Caco-2 (cell line): ENCODE data around the gene KRT80. TPM values are rescaled to one million over a fixed set of nuclear protein-coding genes. Genes with fewer than 3 reads are reported as not detected.

ENCODE experiments used
- BruUV-seq: library from RNA; stranded (reverse); fragments of 400-500 nt; replicated peaks from 2 replicates; lab custom pipeline; 2021; lab: Mats Ljungman, UMichigan
- CTCF ChIA-PET: fragments of 300-600 bp; sonication (Branson Sonifier 250); formaldehyde crosslinking; loops from one replicate; lab custom pipeline; 2022; ENCODE audit warnings: antibody characterized with exemption; lab: Charles Lee
- POLR2A ChIA-PET: fragments of 300-600 bp; sonication (Branson Sonifier 250); formaldehyde crosslinking; loops from one replicate; lab custom pipeline; 2022; ENCODE audit warnings: antibody characterized with exemption; lab: Charles Lee
- DNase-seq, 2 experiments: peaks; one replicate each; pipeline versions ENCODE4 v3.0.0 to v3.0.0-alpha.2; 2020 to 2022
- H3K27me3 ChIP-seq: replicated peaks from 2 replicates; pipeline ENCODE4 v1.6.0; 2011; ENCODE audit warnings: low read length; ENCODE audit not compliant: control insufficient read depth, insufficient read depth
- H3K36me3 ChIP-seq: 2 replicates; pipeline ENCODE4 v1.5.1; 2011; ENCODE audit warnings: low read length; ENCODE audit not compliant: control insufficient read depth, insufficient read depth
- H3K4me1 ChIP-seq: fragments of 250-450 bp; sonication (Bioruptor Pico); 2 replicates; pipeline ENCODE4 v1.5.1; 2020; ENCODE audit warnings: mild to moderate bottlenecking
- H3K4me3 ChIP-seq: 2 replicates; pipeline ENCODE4 v1.5.1; 2011; ENCODE audit warnings: low read depth, mild to moderate bottlenecking, control low read depth, low read length
- H3K9me3 ChIP-seq: fragments of 250-450 bp; sonication (Bioruptor Pico); 2 replicates; pipeline ENCODE4 v1.5.1; 2020; ENCODE audit warnings: mild to moderate bottlenecking, moderate library complexity
- H3K27ac Mint-ChIP-seq: one replicate; pipeline ENCODE4 v1.8.0; 2022; ENCODE audit warnings: mixed read lengths; ENCODE audit not compliant: unreplicated experiment
- H3K27me3 Mint-ChIP-seq: one replicate; pipeline ENCODE4 v1.8.0; 2022; ENCODE audit warnings: mixed read lengths; ENCODE audit not compliant: insufficient read depth, unreplicated experiment
- H3K36me3 Mint-ChIP-seq: one replicate; pipeline ENCODE4 v1.8.0; 2022; ENCODE audit warnings: mild to moderate bottlenecking, mixed read lengths; ENCODE audit not compliant: insufficient read depth, unreplicated experiment
- H3K4me1 Mint-ChIP-seq: one replicate; pipeline ENCODE4 v1.8.0; 2022; ENCODE audit warnings: low read depth, mixed read lengths; ENCODE audit not compliant: unreplicated experiment
- H3K4me3 Mint-ChIP-seq: one replicate; pipeline ENCODE4 v1.8.0; 2022; ENCODE audit warnings: mild to moderate bottlenecking, moderate library complexity, mixed read lengths; ENCODE audit not compliant: unreplicated experiment
- H3K9me3 Mint-ChIP-seq: one replicate; pipeline ENCODE4 v1.8.0; 2022; ENCODE audit warnings: mixed read lengths; ENCODE audit not compliant: unreplicated experiment
- CTCF ChIP-seq, 2 experiments: fragments of 200-600 bp in 1 of 2; IDR thresholded peaks; 1 replicate in 1 of 2; 2 replicates in 1 of 2; pipeline versions ENCODE4 v1.5.1 to v1.8.0; 2011 to 2022; ENCODE audit warnings: antibody characterized with exemption in 1 of 2, control low read depth in 1 of 2, inconsistent platforms in 1 of 2, low read depth in 1 of 2, low read length in 1 of 2, mild to moderate bottlenecking in 1 of 2, moderate library complexity in 1 of 2; ENCODE audit not compliant: insufficient read depth in 1 of 2, severe bottlenecking in 1 of 2, unreplicated experiment in 1 of 2
- intact Hi-C: fragments of 100-400 bp; cut with micrococcal nuclease; formaldehyde crosslinking; loops from one replicate; pipeline ENCODE4 v1.10.0; 2022; ENCODE audit not compliant: unreplicated experiment
- total RNA-seq: library from RNA; stranded (reverse); gene quantifications from 2 replicates; pipeline ENCODE4 v1.2.3, GENCODE V29; 2022

The KRT80 gene
- total RNA-seq, 1 experiment from 2014 or later, result 0.29 TPM

GRCh38 chr12:52182898-52183543 is 8.8 kb downstream of the KRT80 start:
- POLR2A ChIA-PET, result no interaction called here
- Mint-ChIP-seq H3K36me3 (no peaks in the 10 kb centered on the region), H3K9me3 (no peaks in the 10 kb centered on the region), H3K27ac (no peak overlapping the region), H3K4me3 (no peak overlapping the region), H3K27me3 (no peaks in the 10 kb centered on the region), H3K4me1 (peaks cover 11% of the 10 kb centered on the region)
- Histone ChIP-seq H3K36me3 (no peaks in the 10 kb centered on the region), H3K4me3 (no peak overlapping the region), H3K27me3 (no peaks in the 10 kb centered on the region), H3K9me3 (no peaks in the 10 kb centered on the region), H3K4me1 (peaks cover 11% of the 10 kb centered on the region; the same call in 1 of the 2 replicates)
- no peak for TF ChIP-seq CTCF (IDR thresholded peaks at IDR 0.05; ENCODE audit: insufficient read depth in 1 of 2, low read depth in 1 of 2, low read length in 1 of 2, severe bottlenecking in 1 of 2, unreplicated experiment in 1 of 2)
- CTCF ChIA-PET, result interaction anchor here (0.6 kb wide), 1 partner anchor 36 kb away, joined by 3 read pairs; no protein-coding TSS in a partner anchor
- DNase-seq, result no peak
- BruUV-seq, result no TSS peak
- intact Hi-C loops, result no loop called here

GRCh38 chr12:52182384-52182783 is 9.4 kb downstream of the KRT80 start:
- Histone ChIP-seq H3K27me3 (no peaks in the 10 kb centered on the region), H3K4me1 (peaks cover 11% of the 10 kb centered on the region; the same call in 1 of the 2 replicates), H3K4me3 (no peak overlapping the region), H3K9me3 (no peaks in the 10 kb centered on the region), H3K36me3 (no peaks in the 10 kb centered on the region)
- CTCF ChIA-PET, result interaction anchor here (0.6 kb wide), 1 partner anchor 36 kb away, joined by 3 read pairs; no protein-coding TSS in a partner anchor
- Mint-ChIP-seq H3K4me1 (peaks cover 11% of the 10 kb centered on the region), H3K4me3 (no peak overlapping the region), H3K27ac (no peak overlapping the region), H3K9me3 (no peaks in the 10 kb centered on the region), H3K36me3 (no peaks in the 10 kb centered on the region), H3K27me3 (no peaks in the 10 kb centered on the region)
- no peak for DNase-seq
- intact Hi-C loops, result no loop called here
- no peak for TF ChIP-seq CTCF (IDR thresholded peaks at IDR 0.05; ENCODE audit: insufficient read depth in 1 of 2, low read depth in 1 of 2, low read length in 1 of 2, severe bottlenecking in 1 of 2, unreplicated experiment in 1 of 2)
- POLR2A ChIA-PET, result no interaction called here
- no TSS peak for BruUV-seq

GRCh38 chr12:52181746-52182145 is 10.1 kb downstream of the KRT80 start:
- no peaks in the 10 kb centered on the region for H3K27me3 ChIP-seq
- H3K36me3 ChIP-seq, result no peaks in the 10 kb centered on the region
- H3K9me3 ChIP-seq, result no peaks in the 10 kb centered on the region
- POLR2A ChIA-PET, result no interaction called here
- Mint-ChIP-seq H3K27ac (no peak overlapping the region), H3K4me3 (no peak overlapping the region), H3K4me1 (peaks cover 11% of the 10 kb centered on the region), H3K36me3 (no peaks in the 10 kb centered on the region), H3K27me3 (no peaks in the 10 kb centered on the region), H3K9me3 (no peaks in the 10 kb centered on the region)
- BruUV-seq, result no TSS peak
- DNase-seq, result no peak
- H3K4me3 ChIP-seq, result no peak overlapping the region
- H3K4me1 ChIP-seq, result peaks cover 11% of the 10 kb centered on the region; the same call in 1 of the 2 replicates
- CTCF ChIA-PET, result no interaction called here
- TF ChIP-seq CTCF (IDR thresholded peaks at IDR 0.05; ENCODE audit: insufficient read depth in 1 of 2, low read depth in 1 of 2, low read length in 1 of 2, severe bottlenecking in 1 of 2, unreplicated experiment in 1 of 2), result no peak
- intact Hi-C loops, result no loop called here
